Retinal pigment epithelial cell (primary cell): Measurements from ENCODE around the gene DAO.
A peak's percentile ranks its signal among the peaks of the same experiment; 100 is the strongest.
"Not testable (repeated sequence)": the region's sequence is repeated elsewhere in the genome, so short reads cannot be mapped to it uniquely, and the experiment has no call there.

Experiments used
- DNase-seq: peaks from one replicate; pipeline ENCODE4 v3.0.0-alpha.2; 2010; ENCODE audit warnings: low read depth
- H3K4me3 ChIP-seq: 2 replicates; pipeline ENCODE4 v1.5.1; 2011; ENCODE audit warnings: mild to moderate bottlenecking, low read length, control low read depth, moderate library complexity
- TF ChIP-seq, protein P1 (sequence below): conservative IDR thresholded peaks from 2 replicates; pipeline ENCODE4 v1.5.1; 2011; ENCODE audit warnings: low read depth, low read length, control low read depth, inconsistent platforms

Gene DAO

DNA sequence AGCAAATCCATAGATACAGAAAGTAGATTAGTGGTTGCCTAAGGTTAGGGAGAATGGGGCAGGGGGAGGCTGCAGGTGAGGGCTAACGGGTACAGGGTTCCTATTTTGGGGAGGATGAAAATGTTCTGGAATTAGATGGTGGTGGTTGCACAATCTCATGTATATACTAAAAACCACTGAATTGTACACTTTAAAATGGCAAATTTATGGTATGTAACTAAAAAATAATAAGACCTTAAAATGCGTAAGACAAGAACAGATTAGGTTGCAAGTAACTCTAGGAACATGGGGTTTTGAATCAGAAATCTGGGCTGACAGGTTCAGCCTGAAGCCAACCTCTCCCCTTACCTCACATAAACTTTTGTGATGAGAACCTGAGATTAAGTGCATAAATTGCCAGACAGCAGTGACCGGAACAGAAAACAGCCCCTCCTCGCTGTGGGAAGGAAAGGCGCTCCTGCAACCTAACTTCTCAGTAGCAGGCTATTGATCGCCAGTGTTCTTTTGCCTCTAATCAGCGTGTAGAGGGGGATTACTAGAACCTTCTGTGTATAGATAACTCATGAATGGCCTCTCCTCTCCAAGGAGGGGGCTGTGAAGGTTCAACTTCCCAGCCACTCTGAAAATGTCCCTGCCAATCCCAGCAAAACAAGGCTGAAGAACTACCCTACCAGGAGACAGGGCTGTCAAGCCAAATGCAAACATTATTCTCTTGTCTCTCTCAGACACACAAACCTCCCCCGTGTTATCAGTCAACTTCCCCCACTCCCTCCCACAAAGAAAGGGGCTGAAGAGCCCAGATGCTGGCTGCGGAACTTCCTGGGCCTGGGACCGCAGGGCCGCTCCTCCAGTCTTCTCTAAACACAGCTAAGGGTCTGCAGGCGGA is 24.4 kb upstream of the DAO start:
- DNase-seq, result no peak
- TF ChIP-seq, protein P1, sequence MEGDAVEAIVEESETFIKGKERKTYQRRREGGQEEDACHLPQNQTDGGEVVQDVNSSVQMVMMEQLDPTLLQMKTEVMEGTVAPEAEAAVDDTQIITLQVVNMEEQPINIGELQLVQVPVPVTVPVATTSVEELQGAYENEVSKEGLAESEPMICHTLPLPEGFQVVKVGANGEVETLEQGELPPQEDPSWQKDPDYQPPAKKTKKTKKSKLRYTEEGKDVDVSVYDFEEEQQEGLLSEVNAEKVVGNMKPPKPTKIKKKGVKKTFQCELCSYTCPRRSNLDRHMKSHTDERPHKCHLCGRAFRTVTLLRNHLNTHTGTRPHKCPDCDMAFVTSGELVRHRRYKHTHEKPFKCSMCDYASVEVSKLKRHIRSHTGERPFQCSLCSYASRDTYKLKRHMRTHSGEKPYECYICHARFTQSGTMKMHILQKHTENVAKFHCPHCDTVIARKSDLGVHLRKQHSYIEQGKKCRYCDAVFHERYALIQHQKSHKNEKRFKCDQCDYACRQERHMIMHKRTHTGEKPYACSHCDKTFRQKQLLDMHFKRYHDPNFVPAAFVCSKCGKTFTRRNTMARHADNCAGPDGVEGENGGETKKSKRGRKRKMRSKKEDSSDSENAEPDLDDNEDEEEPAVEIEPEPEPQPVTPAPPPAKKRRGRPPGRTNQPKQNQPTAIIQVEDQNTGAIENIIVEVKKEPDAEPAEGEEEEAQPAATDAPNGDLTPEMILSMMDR, result no peak
- peak overlapping the region; percentile 99 for H3K4me3 ChIP-seq

DNA sequence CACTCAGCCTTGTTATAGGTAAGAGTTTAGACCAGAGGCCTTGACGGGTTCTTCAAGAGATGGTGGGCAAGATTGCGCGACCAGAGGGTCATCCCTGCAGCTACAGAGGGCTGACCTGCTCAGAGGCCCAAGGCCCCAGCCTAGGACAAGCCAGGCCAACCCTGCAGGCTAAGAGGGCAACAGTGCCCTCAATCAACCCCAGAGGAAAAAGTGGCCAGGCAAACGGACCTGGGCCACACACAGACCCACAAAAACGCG is 23.8 kb upstream of the DAO start:
- peak overlapping the region; percentile 99 for H3K4me3 ChIP-seq
- TF ChIP-seq, protein P1, result no peak
- no peak for DNase-seq

DNA sequence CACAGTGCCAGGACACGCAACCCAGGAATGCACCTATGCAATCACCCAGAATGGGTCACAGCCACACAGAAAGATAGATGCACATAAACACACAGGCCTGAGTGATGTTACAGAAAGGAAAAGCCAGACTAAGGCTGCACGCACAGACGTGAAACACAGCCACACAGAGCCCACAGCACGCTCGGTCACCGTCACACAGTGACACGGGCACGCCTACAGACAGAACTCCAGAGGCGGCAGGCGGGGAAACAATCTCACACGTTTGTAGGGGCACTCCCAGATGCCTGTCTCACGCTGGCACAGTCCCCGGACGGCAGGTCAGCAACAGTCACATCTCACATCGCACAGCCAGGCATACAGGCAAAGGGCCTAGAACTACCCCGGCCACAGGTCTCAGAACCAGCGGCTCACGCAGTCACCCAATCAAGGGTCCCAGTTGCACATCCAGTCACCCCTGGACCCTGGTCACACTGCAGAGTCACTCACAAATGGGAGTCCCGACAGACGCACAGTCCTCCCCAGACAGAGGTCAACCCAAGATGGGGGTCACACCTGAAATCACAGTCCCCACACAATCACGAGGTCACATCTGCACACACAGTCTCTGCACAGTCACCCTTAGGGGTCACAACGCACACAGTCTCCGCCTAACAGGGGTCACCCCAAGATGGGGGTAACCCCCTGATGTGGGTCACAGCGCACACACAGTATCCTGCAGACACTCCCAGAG is 23.3 kb upstream of the DAO start:
- H3K4me3 ChIP-seq, result peak overlapping the region; percentile 99
- TF ChIP-seq, protein P1, result no peak
- no peak for DNase-seq

DNA sequence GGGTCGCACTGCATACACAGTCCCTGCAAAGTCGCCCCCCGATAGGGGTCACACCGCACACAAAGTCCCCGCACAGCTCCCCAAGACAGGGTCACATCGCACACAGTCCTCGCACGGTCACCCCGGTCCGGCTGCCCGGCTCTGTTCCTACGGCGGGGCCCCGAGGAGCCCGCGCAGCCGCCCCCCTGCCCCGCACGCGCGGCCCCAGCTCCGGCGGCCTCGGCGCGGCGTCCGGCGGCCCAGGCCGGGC is 22.8 kb upstream of the DAO start:
- peak overlapping the region; percentile 99 for H3K4me3 ChIP-seq
- no peak for DNase-seq
- TF ChIP-seq, protein P1, result no peak

DNA sequence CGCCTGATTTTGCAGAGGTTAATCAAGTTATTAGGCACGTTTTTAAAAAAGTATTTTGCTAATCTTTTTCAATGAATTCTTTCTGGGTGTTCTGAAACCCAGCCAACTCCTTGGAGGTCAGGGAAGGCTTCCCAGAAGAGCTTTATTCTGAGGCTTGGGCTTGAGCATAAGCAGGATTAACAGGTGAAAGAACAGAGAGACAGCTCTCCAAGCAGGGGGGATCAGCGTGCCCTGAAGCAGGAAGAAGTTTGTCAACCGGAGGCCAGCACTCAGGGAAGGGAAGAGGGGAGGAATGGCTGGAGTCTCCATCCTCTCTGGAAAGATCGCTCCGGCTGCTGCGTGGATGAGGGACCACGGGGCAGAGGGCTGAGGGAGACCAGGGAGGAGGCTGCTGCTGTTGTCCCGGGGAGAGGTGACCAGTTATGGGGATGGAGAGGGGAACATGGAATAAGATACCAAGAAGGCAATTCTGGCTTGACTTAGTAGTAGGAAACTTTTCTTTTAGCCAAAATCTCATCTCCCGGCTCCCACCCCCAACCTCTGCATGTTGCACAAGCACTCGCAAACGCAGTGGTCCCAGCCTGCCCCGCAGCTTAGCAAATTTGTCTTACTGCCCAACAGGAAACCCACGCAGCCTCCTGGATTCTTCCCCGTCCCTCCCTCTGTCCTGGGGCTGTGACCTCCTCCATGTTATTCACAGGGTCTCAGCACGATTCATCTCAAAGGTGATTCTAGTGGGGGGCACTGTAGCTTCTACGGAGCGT is 21.4 kb upstream of the DAO start:
- TF ChIP-seq, protein P1, result no peak
- peak overlapping the region; percentile 43 for H3K4me3 ChIP-seq
- no peak for DNase-seq

DNA sequence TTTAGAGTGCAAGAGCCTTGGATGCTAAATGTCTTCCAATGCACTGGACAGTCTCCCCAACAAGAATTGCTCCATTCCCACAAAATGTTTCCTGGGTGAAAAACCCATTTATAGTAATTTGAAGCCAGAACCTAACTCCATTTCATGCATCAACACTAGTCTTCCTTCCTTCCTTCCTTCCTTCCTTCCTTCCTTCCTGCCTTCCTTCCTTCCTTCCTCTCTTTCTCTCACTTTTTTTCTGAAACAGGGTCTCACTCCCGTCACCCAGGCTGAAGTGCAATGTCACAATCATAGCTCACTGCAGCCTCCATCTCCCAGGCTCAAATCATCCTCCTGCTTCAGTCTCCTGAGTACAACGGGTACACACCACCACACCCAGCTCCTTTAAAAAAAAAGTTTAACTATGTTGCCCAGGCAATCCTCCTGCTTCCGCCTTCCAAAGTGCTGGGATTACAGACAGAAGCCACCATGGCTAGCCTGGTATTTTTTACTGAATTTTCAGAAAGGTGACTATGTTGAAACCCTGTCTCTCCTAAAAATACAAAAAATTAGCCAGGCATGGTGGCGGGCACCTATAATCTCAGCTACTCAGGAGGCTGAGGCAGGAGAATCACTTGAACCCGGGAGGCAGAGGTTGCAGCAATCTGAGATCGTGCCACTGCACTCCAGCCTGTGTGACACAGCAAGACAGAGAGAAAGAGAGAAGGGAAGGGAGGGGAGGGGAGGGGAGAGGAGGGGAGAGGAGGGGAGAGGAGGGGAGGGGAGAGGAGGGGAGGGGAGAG is 20.6 kb upstream of the DAO start:
- DNase-seq, H3K4me3 ChIP-seq: not testable (repeated sequence)

DNA sequence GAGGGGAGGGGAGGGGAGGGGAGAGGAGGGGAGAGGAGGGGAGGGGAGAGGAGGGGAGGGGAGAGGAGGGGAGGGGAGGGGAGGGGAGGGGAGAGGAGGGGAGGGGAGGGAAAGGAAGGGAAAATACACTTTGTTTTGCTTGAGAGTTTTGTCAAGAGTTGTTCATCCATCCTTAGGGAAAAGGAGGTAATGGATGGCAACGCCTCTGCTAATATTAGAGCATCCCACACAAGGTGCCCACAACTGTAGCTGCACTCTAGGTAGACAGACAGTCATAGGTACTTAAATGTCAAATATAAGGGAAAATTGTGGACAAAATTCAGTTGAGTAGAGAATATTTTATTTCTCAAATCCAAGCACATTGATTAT is 20.0 kb upstream of the DAO start:
- TF ChIP-seq, protein P1, result no peak
- H3K4me3 ChIP-seq, result no peak overlapping the region
- no peak for DNase-seq
